Measurements from ENCODE around the gene RINL.
"Not testable (repeated sequence)": the region's sequence is repeated elsewhere in the genome, so short reads cannot be mapped to it uniquely, and the experiment has no call there.

The RINL gene

GRCh38 chr19:38831142-38831605, 46.9 kb downstream of the RINL start:
- peak; percentile 50 for DNase-seq

GRCh38 chr19:38830039-38830733, 47.9 kb downstream of the RINL start:
- no peak for DNase-seq

DNA sequence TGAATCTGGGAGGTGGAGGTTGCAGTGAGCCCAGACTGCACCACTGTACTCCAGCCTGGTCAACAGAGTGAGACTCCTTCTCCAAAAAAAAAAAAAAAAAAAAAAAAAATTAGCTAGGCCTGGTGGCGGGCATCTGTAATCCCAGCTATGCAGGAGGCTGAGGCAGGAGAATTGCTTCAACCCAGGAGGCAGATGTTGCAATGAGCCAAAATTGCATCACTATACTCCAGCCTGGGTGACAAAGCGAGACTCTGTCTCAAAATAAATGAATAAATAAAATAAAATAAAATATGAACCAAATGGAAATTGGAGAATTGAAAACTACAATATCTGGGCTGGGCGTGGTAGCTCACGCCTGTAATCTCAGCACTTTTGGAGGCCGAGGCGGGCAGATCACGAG, 48.9 kb downstream of the RINL start:
- DNase-seq: not testable (repeated sequence)

DNA sequence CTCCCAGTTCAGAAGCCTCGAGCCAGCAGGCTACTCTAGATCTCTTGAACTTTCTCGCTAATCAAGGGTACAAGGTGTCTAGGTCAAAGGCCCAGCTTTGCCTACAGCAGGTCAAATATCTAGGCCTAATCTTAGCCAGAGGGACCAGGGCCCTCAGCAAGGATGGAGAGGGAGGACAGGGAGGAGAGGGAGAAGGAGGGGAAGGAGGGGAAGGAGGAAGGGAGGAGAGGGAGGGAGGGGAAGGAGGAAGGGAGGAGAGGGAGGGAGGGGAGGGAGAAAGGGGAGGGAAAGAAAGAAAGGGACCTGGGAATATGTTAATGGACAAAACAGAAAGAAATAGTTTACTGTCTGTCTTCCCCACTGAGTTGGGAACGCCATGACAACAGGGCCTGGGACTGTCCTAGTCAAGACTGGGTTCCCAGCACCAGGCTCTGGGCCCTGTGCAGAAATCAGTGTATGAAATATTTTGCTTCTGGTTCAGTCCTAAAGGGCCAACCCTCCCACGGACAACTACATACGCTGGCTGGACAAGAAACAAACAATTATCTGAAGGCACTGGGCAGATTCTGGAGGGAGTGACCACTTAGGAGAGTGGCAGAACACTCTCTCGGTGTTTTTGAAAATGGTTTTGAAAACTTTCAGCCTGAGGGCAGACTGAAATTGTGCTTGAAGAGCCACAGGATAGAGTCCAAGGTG, 51.1 kb downstream of the RINL start:
- DNase-seq: no peak

- DNase-seq: not testable (repeated sequence)
Observed at GRCh38 chr19:38825936-38826335, 52.1 kb downstream of the RINL start.

DNA sequence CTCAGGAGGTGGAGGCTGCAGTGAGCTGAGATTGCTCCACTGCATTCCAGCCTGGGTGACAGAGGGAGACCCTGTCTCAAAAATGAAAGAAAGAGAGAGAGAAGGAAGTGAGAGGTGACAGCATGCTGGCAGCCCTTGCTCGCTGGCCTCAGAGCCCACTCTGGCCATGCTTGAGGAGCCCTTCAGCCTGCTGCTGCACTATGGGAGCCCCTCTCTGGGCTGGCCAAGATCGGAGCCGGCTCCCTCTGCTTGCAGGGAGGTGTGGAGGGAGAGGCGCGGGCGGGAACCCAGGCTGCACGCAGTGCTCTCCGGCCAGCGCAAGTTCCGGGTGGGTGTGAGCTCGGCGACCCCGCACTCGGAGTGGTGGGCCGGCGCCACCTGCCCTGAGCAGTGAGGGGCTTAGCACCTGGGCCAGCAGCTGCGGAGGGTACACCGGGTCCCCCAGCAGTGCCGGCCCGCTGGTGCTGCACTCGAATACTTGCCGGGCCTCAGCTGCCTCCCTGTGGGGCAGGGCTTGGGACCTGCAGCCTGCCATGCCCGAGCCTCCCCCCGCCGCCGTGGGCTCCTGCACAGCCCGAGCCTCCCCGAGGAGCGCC, 56.7 kb downstream of the RINL start:
- DNase-seq: not testable (repeated sequence)

DNA sequence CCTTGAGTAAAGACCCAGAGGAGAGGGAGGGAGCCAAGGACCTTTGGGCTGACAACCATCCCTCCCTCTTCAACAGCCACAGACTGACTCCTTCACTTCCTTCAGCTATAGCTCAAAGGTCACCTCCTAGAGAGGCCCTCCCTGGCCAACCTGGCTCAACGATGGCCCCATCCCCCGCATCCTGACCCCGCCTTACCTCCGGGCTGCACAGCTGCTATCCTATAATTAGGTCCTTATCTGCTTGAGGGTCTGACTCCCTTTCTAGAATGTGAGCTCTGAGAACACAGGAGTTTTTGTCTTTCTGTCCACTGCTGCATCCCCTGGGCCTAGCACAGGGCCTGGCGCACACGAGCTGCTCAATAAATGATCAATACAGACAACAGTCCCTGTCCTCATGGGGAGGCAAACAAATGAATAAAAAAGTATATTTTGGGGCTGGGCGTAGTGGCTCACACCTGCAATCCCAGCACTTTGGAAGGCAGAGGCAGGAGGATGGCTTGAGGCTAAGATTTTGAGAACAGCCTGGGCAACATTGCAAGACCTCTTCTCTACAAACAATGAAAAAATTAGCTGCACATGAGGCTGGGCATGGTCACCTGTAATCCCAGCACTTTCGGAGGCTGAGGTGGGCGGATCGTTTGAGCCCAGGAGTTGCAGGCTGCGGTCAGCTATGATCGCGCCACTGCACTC, 58.7 kb downstream of the RINL start:
- DNase-seq: no peak

Data from T1000 (cell line).